Activated T-helper 1 cell treated with Interleukin-2 at 50 U/mL for 16 hours (primary cell): Measurements from ENCODE around the gene RTRAF.

Experiments
- DNase-seq: peaks from one replicate; pipeline ENCODE4 v3.0.0-alpha.2; 2020; ENCODE audit warnings: low read depth

Gene RTRAF

GRCh38 chr14:52049721-52050588 is 60.6 kb downstream of the RTRAF start:
- DNase-seq = no peak

DNA sequence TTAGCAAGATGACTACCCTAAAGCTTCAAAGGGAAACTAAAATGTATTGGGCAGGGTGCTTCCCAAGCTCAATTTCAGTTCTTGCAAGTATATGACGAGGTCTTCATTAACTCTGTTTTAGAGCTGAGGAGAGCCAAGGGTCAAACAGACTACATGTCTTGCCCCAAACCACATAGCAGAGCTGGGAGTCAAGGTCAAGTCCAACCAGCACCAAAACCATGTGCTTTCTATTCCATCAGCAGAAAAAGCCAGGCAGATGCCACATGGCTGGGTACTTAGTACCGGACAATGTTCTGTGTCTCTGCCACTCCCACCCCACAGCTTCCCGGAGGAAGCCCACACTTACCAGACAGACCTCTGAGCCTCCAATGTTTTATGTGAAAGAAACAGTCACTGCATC is 61.9 kb downstream of the RTRAF start:
- no peak for DNase-seq

DNA sequence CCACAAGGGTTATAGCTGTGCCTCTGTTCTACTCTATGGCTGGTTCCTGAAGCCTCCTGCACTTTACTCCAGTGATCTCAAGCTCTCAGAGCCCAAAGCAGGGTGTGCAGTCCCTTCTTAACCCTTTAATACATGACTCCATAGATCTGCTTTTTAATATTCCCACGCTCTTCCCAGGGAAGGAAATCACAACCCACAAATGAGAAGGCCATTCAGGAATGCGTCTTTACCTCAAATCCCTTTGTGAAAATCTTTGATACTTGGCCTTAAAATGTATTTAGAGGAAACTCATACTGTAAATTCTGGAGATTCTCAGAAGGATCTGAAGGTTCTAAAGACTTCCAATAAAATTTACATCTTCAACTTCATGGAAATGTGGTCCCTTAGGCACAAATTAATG is 62.5 kb downstream of the RTRAF start:
- DNase-seq = no peak

- DNase-seq = no peak
Measured at GRCh38 chr14:52052288-52052943, 63.1 kb downstream of the RTRAF start.

DNA sequence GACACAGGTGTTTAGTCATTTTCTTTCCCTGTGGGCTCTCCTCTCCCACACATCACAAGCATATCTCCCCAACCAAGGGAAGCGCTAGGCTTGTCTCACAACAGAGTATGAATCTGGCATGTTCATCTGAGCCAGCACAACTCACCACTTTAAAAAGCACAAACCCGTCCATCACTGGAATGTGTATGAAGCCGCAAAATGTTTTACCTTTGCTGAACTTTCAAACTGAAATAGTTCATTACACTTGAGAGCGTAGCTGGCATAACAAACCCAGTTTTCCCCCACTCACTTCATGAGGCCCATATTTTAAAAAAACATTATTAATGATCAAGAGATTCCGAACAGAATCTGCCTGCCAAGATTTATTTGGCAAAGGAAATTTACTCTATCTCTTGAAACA is 63.7 kb downstream of the RTRAF start:
- no peak for DNase-seq

DNA sequence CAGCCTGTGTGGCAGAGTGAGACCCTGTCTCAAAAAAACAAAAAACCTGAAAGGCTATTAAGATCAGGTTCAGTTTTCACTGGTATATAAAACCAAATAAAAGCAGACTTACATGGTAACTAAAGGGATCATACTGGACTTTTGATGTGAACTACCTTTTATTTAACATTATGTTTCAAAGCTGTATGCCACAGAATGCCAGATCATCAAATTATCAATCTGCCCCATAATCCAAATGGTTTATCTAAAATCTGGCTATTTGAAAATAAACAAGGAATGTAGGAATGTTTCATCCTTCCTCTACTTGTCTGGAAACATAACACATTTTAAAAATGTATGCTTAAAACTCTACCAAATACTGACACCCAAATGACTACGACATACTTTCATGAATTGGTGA is 65.3 kb downstream of the RTRAF start:
- DNase-seq = no peak

DNA sequence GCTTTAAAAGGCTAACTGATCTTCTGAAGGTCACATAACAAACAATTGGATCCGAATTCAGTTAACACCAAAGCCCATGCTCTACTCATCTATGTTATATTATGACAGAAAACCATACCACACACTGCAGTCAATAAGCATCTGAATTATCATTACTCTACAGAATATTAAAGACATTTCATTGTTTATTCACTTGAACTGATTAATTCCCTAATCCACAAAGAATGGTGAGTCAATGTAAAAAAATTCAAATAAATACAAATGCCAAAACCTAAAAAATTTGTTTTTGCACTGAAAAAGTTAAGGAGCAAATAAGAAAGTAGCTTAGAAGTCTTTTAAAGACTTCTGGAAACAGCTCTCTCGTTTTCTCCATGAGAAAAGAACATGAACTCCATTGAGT is 65.8 kb downstream of the RTRAF start:
- DNase-seq = no peak

DNA sequence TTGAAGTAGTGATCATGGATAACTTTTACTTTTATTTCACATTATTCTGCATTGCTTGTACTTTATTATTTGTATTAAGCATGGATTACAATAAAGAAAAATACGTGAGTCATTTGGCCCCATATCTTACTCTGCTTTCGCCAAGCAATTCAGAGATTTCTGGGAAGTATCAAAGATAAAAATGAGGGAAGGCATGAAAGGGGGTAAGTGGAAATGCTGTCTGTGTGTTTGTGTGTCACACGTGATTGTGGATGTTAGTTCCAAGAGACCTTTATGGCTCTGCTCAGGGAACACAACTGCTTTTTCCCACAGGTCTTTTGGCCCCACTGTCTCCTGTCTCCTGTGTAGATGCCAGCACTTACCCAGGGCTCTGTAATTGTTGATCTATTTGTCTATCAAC is 69.0 kb downstream of the RTRAF start:
- DNase-seq = no peak

DNA sequence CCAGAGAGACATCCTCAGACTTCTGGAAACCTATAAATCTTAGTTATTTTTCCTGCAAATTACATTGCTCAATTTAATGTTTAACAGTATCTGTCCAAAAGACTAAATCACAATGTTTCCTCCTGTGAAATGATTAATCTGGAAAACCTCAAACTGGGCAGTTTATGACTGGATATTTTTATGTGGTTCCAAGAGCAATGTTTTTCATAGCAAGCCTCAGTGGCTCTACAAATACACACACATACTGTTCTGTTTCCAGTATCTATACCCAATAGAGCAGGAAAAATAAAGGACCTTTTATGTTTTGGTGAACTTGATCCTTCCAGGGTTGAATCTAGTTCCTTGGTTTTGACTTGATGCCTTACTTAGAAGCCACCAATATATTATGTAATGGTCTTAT is 70.3 kb downstream of the RTRAF start:
- no peak for DNase-seq

DNA sequence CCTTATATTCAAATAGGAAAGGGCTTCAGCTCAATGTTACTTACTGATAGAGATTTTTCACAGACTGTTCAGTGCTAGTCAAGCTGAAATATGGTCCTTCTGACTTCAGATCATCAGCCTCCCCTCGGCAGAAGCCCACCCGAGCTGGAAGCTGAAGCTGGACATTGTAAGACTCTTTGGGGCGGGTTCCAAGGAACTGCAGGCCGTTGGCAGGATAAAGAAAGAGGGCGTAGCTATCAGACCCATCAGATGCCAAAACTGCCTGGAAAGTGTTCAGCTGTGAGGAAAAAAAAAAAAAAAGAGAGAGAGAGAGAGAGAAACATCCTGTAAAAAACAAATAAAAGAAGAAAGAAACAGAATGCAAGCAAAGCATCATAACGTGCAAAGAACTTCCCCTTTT is 70.7 kb downstream of the RTRAF start:
- no peak for DNase-seq
